ENCODE data around the gene ALKBH7. TPM values are rescaled to one million over a fixed set of nuclear protein-coding genes. Genes with fewer than 3 reads are reported as not detected.
A peak's percentile ranks its signal among the peaks of the same experiment; 100 is the strongest.

ALKBH7 gene
- total and polyA plus RNA-seq, 10 of the 15 experiments (the other 5 are each of a cell fraction or from before 2014, with no cell fraction given) = 0.31 to 82.5 (median 37.6) TPM

- TF ChIP-seq, protein P1, sequence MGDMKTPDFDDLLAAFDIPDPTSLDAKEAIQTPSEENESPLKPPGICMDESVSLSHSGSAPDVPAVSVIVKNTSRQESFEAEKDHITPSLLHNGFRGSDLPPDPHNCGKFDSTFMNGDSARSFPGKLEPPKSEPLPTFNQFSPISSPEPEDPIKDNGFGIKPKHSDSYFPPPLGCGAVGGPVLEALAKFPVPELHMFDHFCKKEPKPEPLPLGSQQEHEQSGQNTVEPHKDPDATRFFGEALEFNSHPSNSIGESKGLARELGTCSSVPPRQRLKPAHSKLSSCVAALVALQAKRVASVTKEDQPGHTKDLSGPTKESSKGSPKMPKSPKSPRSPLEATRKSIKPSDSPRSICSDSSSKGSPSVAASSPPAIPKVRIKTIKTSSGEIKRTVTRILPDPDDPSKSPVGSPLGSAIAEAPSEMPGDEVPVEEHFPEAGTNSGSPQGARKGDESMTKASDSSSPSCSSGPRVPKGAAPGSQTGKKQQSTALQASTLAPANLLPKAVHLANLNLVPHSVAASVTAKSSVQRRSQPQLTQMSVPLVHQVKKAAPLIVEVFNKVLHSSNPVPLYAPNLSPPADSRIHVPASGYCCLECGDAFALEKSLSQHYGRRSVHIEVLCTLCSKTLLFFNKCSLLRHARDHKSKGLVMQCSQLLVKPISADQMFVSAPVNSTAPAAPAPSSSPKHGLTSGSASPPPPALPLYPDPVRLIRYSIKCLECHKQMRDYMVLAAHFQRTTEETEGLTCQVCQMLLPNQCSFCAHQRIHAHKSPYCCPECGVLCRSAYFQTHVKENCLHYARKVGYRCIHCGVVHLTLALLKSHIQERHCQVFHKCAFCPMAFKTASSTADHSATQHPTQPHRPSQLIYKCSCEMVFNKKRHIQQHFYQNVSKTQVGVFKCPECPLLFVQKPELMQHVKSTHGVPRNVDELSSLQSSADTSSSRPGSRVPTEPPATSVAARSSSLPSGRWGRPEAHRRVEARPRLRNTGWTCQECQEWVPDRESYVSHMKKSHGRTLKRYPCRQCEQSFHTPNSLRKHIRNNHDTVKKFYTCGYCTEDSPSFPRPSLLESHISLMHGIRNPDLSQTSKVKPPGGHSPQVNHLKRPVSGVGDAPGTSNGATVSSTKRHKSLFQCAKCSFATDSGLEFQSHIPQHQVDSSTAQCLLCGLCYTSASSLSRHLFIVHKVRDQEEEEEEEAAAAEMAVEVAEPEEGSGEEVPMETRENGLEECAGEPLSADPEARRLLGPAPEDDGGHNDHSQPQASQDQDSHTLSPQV (IDR thresholded peaks at IDR 0.05) = no peak
- TF ChIP-seq RB1 (IDR thresholded peaks at IDR 0.05; ENCODE audit: borderline replicate concordance) (peak; percentile 68; the same call in 1 of the 2 replicates), RBBP5 (conservative IDR thresholded peaks at IDR 0.05) (no peak), SMAD1 (IDR thresholded peaks at IDR 0.05; ENCODE audit: low read depth, partially characterized antibody) (no peak), BMI1 (IDR thresholded peaks at IDR 0.05; ENCODE audit: borderline replicate concordance) (no peak), CEBPZ (IDR thresholded peaks at IDR 0.05; ENCODE audit: low read depth, low read length) (no peak), MYC (IDR thresholded peaks at IDR 0.05; ENCODE audit: insufficient read depth, insufficient read length, insufficient replicate concordance, low read length, severe bottlenecking) (no peak), RAD21 (IDR thresholded peaks at IDR 0.05; ENCODE audit: insufficient read depth, low read depth, low read length) (no peak), NR2C1 (IDR thresholded peaks at IDR 0.05) (0 out of 2 replicates have a peak, but pooled peaks have one; percentile 34), NFXL1 (IDR thresholded peaks at IDR 0.05; ENCODE audit: borderline replicate concordance) (no peak), BACH1 (IDR thresholded peaks at IDR 0.05; ENCODE audit: borderline replicate concordance) (peak; percentile 63; the same call in 1 of the 2 replicates), NFYB (IDR thresholded peaks at IDR 0.05; ENCODE audit: insufficient read depth, low read depth, low read length) (no peak), FOXK2 (IDR thresholded peaks at IDR 0.05) (no peak), RAD51 (IDR thresholded peaks at IDR 0.05) (no peak), HCFC1 (IDR thresholded peaks at IDR 0.05; ENCODE audit: low read length) (no peak), ATF3 (IDR thresholded peaks at IDR 0.05; ENCODE audit: borderline replicate concordance, extremely low read depth, low read depth, low read length) (0 out of 2 replicates have a peak, but pooled peaks have one; percentile 26), BRCA1 (IDR thresholded peaks at IDR 0.05; ENCODE audit: low read depth, low read length) (no peak)
- TF ChIP-seq, protein P2, sequence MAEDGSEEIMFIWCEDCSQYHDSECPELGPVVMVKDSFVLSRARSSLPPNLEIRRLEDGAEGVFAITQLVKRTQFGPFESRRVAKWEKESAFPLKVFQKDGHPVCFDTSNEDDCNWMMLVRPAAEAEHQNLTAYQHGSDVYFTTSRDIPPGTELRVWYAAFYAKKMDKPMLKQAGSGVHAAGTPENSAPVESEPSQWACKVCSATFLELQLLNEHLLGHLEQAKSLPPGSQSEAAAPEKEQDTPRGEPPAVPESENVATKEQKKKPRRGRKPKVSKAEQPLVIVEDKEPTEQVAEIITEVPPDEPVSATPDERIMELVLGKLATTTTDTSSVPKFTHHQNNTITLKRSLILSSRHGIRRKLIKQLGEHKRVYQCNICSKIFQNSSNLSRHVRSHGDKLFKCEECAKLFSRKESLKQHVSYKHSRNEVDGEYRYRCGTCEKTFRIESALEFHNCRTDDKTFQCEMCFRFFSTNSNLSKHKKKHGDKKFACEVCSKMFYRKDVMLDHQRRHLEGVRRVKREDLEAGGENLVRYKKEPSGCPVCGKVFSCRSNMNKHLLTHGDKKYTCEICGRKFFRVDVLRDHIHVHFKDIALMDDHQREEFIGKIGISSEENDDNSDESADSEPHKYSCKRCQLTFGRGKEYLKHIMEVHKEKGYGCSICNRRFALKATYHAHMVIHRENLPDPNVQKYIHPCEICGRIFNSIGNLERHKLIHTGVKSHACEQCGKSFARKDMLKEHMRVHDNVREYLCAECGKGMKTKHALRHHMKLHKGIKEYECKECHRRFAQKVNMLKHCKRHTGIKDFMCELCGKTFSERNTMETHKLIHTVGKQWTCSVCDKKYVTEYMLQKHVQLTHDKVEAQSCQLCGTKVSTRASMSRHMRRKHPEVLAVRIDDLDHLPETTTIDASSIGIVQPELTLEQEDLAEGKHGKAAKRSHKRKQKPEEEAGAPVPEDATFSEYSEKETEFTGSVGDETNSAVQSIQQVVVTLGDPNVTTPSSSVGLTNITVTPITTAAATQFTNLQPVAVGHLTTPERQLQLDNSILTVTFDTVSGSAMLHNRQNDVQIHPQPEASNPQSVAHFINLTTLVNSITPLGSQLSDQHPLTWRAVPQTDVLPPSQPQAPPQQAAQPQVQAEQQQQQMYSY (CRISPR knock-in tag; IDR thresholded peaks at IDR 0.05) = no peak
These were observed 51.8 kb downstream of the ALKBH7 start, which contains the start of gene KHSRP (continued) for GRCh38 chr19:6424195-6424938.

Data from GM12878 (cell line).